MM.1S (cell line): ENCODE measurements around the gene NAA35.

Experiments
- EZH2 ChIP-seq: fragments of 300-600 bp; sonication (generic); optimal IDR thresholded peaks from 2 replicates; pipeline ENCODE3; 2017; ENCODE audit warnings: low read depth, mild to moderate bottlenecking, antibody characterized with exemption, low read length, mixed read lengths
- TF ChIP-seq, protein P1 (sequence below): fragments of 300-600 bp; sonication (generic); IDR thresholded peaks from 2 replicates; pipeline ENCODE4 v1.5.1; 2016; ENCODE audit warnings: antibody characterized with exemption, low read length, mixed read lengths

DNA sequence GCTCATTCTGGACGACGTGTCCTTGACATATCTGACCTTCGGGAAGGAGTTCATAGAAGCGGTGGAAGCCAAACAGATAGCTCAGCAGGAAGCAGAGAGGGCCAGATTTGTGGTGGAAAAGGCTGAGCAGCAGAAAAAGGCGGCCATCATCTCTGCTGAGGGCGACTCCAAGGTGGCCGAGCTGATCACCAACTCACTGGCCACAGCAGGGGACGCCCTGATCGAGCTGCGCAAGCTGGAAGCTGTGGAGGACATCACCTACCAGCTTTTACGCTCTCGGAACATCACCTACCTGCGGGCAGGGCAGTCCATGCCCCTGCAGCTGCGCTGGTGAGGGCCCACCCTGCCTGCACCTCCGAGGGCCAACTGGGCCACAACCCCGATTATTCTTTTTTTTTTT, 41.6 kb upstream of the NAA35 start:
- TF ChIP-seq, protein P1, sequence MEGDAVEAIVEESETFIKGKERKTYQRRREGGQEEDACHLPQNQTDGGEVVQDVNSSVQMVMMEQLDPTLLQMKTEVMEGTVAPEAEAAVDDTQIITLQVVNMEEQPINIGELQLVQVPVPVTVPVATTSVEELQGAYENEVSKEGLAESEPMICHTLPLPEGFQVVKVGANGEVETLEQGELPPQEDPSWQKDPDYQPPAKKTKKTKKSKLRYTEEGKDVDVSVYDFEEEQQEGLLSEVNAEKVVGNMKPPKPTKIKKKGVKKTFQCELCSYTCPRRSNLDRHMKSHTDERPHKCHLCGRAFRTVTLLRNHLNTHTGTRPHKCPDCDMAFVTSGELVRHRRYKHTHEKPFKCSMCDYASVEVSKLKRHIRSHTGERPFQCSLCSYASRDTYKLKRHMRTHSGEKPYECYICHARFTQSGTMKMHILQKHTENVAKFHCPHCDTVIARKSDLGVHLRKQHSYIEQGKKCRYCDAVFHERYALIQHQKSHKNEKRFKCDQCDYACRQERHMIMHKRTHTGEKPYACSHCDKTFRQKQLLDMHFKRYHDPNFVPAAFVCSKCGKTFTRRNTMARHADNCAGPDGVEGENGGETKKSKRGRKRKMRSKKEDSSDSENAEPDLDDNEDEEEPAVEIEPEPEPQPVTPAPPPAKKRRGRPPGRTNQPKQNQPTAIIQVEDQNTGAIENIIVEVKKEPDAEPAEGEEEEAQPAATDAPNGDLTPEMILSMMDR = no peak
- TF ChIP-seq EZH2 = no peak
